Right lobe of liver (tissue), 6 donors: Measurements from ENCODE around the gene WWC1. TPM values are rescaled to one million over a fixed set of nuclear protein-coding genes. Genes with fewer than 3 reads are reported as not detected.
A peak's percentile ranks its signal among the peaks of the same experiment; 100 is the strongest.

ENCODE experiments used
- ATAC-seq, 4 donors: fragments of 200-7000 bp; cut with Tn5 transposase; one replicate each; pipeline ENCODE4 v1.9.1; 2020; ENCODE audit warnings: mild to moderate bottlenecking in 4 of 4, moderate library complexity in 4 of 4
- DNase-seq, 3 donors: peaks; one replicate each; pipeline ENCODE4 v3.0.0-alpha.2; 2020
- H3K27ac ChIP-seq, 3 donors: fragments of 200-600 bp; one replicate each; pipeline ENCODE4 v1.8.0; 2022
- H3K27me3 ChIP-seq, 2 donors: fragments of 200-600 bp; one replicate each; pipeline ENCODE4 v1.8.0; 2022
- H3K36me3 ChIP-seq, 4 donors: fragments of 200-600 bp; sonication (generic) in 1 of 4; one replicate each; pipeline versions ENCODE4 v1.5.1 to v1.8.0; 2017 to 2022; ENCODE audit warnings: control low read depth in 1 of 4
- H3K4me1 ChIP-seq, 4 donors: fragments of 200-600 bp; sonication (generic) in 1 of 4; one replicate each; pipeline versions ENCODE4 v1.5.1 to v1.8.0; 2017 to 2022; ENCODE audit warnings: control low read depth in 1 of 4
- H3K4me3 ChIP-seq, 3 donors: fragments of 200-600 bp; one replicate each; pipeline ENCODE4 v1.8.0; 2022
- H3K9me3 ChIP-seq, 4 donors: fragments of 200-600 bp; sonication (generic) in 1 of 4; one replicate each; pipeline versions ENCODE4 v1.5.1 to v1.8.0; 2017 to 2022; ENCODE audit warnings: control low read depth in 1 of 4
- CTCF ChIP-seq, 4 donors: fragments of 200-600 bp in 3 of 4; fragments of 450-650 bp in 1 of 4; IDR thresholded peaks; one replicate each; pipeline versions ENCODE4 v1.5.1 to v1.8.0; 2016 to 2022; ENCODE audit warnings: antibody characterized with exemption in 4 of 4, mild to moderate bottlenecking in 2 of 4
- POLR2A ChIP-seq: fragments of 450-650 bp; IDR thresholded peaks from one replicate; pipeline ENCODE4 v1.6.1; 2017; ENCODE audit warnings: antibody characterized with exemption, mild to moderate bottlenecking
- WGBS: methylation state at CpG from one replicate; pipeline ENCODE4 v1.1.6; 2018; ENCODE audit warnings: low coverage, low lambda C conversion rate; ENCODE audit not compliant: insufficient coverage; ENCODE audit errors: missing lambda C conversion rate; 5-methylcytosine and 5-hydroxymethylcytosine counted together
- intact Hi-C, 2 donors: fragments of 100-400 bp; cut with DNase I; formaldehyde crosslinking; loops; one replicate each; pipeline versions ENCODE4 v1.11.2 to v1.14.1; 2022
- total RNA-seq, 6 experiments: library from RNA; depleted of rRNA in 2 of 6; stranded (reverse); fragments of >200 nt in 2 of 6; fragmentation: NEBNext Ultra II Directional in 3 of 6; extraction: Animal tissue kit (Norgen Biotek cat#: 25700) in 3 of 6; gene quantifications; one replicate each; pipeline versions ENCODE4 v1.1.0 to v1.2.4, GENCODE V29; 2016 to 2023
- donor health status: DM: no; HTN: yes; CAD: no.
- donor health status: DM: no; HTN: no; CAD: no.
- donor health status: DM: no; HTN: no; CAD: no.
- donor health status: DM: no; HTN: yes; CAD: no.
- donor health status: DM: no; HTN: yes; CAD: no.

Gene WWC1
- total RNA-seq, 6 experiments from 2014 or later: 9.6 to 74.4 (median 23.5) TPM

GRCh38 chr5:168340487-168340886, 49.0 kb downstream of the WWC1 start:
- TF ChIP-seq CTCF (IDR thresholded peaks at IDR 0.05) (no peak), POLR2A (no peak)
- WGBS: 88% methylated on average over 1 of the region's 1 CpG

GRCh38 chr5:168341178-168341577, 49.7 kb downstream of the WWC1 start:
- TF ChIP-seq CTCF (IDR thresholded peaks at IDR 0.05) (no peak), POLR2A (no peak)
- no peak overlapping the region for H3K4me3 ChIP-seq
- DNase-seq (no peak), ATAC-seq (no peak)
- no peaks in the 10 kb centered on the region for H3K36me3 ChIP-seq
- no peaks in the 10 kb centered on the region for H3K27me3 ChIP-seq
- no peak overlapping the region for H3K27ac ChIP-seq
- 60% methylated on average over 1 of the region's 2 CpGs for WGBS
- no peaks in the 10 kb centered on the region for H3K4me1 ChIP-seq
- intact Hi-C loops: no loop called here
- no peaks in the 10 kb centered on the region for H3K9me3 ChIP-seq

More at GRCh38 chr5:168340487-168340886, 49.0 kb downstream of the WWC1 start:
- DNase-seq (no peak), ATAC-seq (no peak)
- no peaks in the 10 kb centered on the region for H3K36me3 ChIP-seq
- H3K27ac ChIP-seq: no peak overlapping the region
- no peaks in the 10 kb centered on the region for H3K4me1 ChIP-seq
- H3K4me3 ChIP-seq: no peak overlapping the region
- H3K27me3 ChIP-seq: no peaks in the 10 kb centered on the region
- H3K9me3 ChIP-seq: no peaks in the 10 kb centered on the region
- intact Hi-C loops: no loop called here

GRCh38 chr5:168342151-168342825, 50.8 kb downstream of the WWC1 start:
- DNase-seq (no peak), ATAC-seq (peak in 3 of 4 donors; percentile 18 to 30 (median 26))
- Histone ChIP-seq H3K4me3 (no peak overlapping the region), H3K4me1 (no peaks in the 10 kb centered on the region), H3K27me3 (no peaks in the 10 kb centered on the region), H3K9me3 (no peaks in the 10 kb centered on the region), H3K36me3 (no peaks in the 10 kb centered on the region), H3K27ac (no peak overlapping the region)
- WGBS: 83% methylated on average over 5 of the region's 6 CpGs
- intact Hi-C loops: no loop called here
- no peak for TF ChIP-seq CTCF (IDR thresholded peaks at IDR 0.05)
- no peak for TF ChIP-seq POLR2A

- H3K4me1 ChIP-seq: no peaks in the 10 kb centered on the region
- no peak overlapping the region for H3K4me3 ChIP-seq
- no peaks in the 10 kb centered on the region for H3K27me3 ChIP-seq
- ATAC-seq (no peak), DNase-seq (no peak)
- intact Hi-C loops: no loop called here
- 78% methylated on average over 3 of the region's 3 CpGs for WGBS
- H3K36me3 ChIP-seq: no peaks in the 10 kb centered on the region
- TF ChIP-seq CTCF (IDR thresholded peaks at IDR 0.05) (no peak), POLR2A (no peak)
- H3K9me3 ChIP-seq: no peaks in the 10 kb centered on the region
- no peak overlapping the region for H3K27ac ChIP-seq
These were observed 51.5 kb downstream of the WWC1 start for GRCh38 chr5:168342985-168343384.
